PC-9 (cell line): Measurements from ENCODE around the gene SLC25A21. TPM values are rescaled to one million over a fixed set of nuclear protein-coding genes. Genes with fewer than 3 reads are reported as not detected.

ENCODE experiments used
- BruUV-seq: library from RNA; stranded (reverse); fragments of 400-500 nt; replicated peaks from 2 replicates; lab custom pipeline; 2021; lab: Mats Ljungman, UMichigan
- CTCF ChIA-PET: fragments of 300-600 bp; sonication (Branson Sonifier 250); formaldehyde crosslinking; loops from one replicate; lab custom pipeline; 2022; ENCODE audit warnings: antibody characterized with exemption; lab: Charles Lee
- POLR2A ChIA-PET: fragments of 300-600 bp; sonication (Branson Sonifier 250); formaldehyde crosslinking; loops from one replicate; lab custom pipeline; 2022; ENCODE audit warnings: antibody characterized with exemption; ENCODE audit not compliant: unreplicated experiment; lab: Charles Lee
- DNase-seq, 2 experiments: peaks; one replicate each; pipeline versions ENCODE4 v3.0.0 to v3.0.0-alpha.2; 2015 to 2022; ENCODE audit warnings: mixed read lengths in 1 of 2
- H2AFZ ChIP-seq: fragments of 200-600 bp; sonication (generic); 2 replicates; pipeline ENCODE4 v1.8.1; 2017; ENCODE audit warnings: antibody characterized with exemption
- H3F3A ChIP-seq: fragments of 200-600 bp; sonication (generic); 2 replicates; pipeline ENCODE4 v1.8.1; 2017; ENCODE audit warnings: antibody characterized with exemption, mild to moderate bottlenecking, low read depth; ENCODE audit not compliant: insufficient read depth
- H3K27ac ChIP-seq: fragments of 200-600 bp; sonication (generic); 2 replicates; pipeline ENCODE4 v1.6.1; 2016; ENCODE audit warnings: mixed run types
- H3K27me3 ChIP-seq: fragments of 200-600 bp; sonication (generic); 2 replicates; pipeline ENCODE4 v1.6.1; 2016; ENCODE audit warnings: low read depth, mixed run types; ENCODE audit not compliant: insufficient read depth
- H3K36me3 ChIP-seq: fragments of 200-600 bp; sonication (generic); 2 replicates; pipeline ENCODE4 v1.6.1; 2016; ENCODE audit warnings: low read depth, mixed run types
- H3K4me1 ChIP-seq: fragments of 200-600 bp; sonication (generic); replicated peaks from 2 replicates; pipeline ENCODE4 v1.6.1; 2016; ENCODE audit warnings: mixed run types; ENCODE audit not compliant: insufficient read depth
- H3K4me2 ChIP-seq: fragments of 200-600 bp; sonication (generic); 2 replicates; pipeline ENCODE4 v1.6.1; 2017; ENCODE audit warnings: mixed run types
- H3K4me3 ChIP-seq: fragments of 200-600 bp; sonication (generic); 2 replicates; pipeline ENCODE4 v1.6.1; 2016; ENCODE audit warnings: mixed run types
- H3K79me2 ChIP-seq: fragments of 200-600 bp; sonication (generic); 2 replicates; pipeline ENCODE4 v1.6.1; 2017; ENCODE audit warnings: low read depth, mixed run types
- H3K9me2 ChIP-seq: fragments of 200-600 bp; sonication (generic); 2 replicates; pipeline ENCODE4 v1.8.1; 2017; ENCODE audit warnings: mild to moderate bottlenecking; ENCODE audit not compliant: insufficient read depth
- H3K9me3 ChIP-seq: fragments of 200-600 bp; sonication (generic); 2 replicates; pipeline ENCODE4 v1.8.1; 2016; ENCODE audit warnings: low read depth; ENCODE audit not compliant: insufficient read depth
- H4K20me1 ChIP-seq: fragments of 200-600 bp; sonication (generic); 2 replicates; pipeline ENCODE4 v1.8.1; 2017; ENCODE audit not compliant: insufficient read depth
- EZH2 ChIP-seq: fragments of 200-600 bp; sonication (generic); IDR thresholded peaks from 2 replicates; pipeline ENCODE4 v1.8.0; 2017; ENCODE audit warnings: antibody characterized with exemption, low read depth
- intact Hi-C: fragments of 100-400 bp; cut with micrococcal nuclease; formaldehyde crosslinking; loops from one replicate; pipeline ENCODE4 v1.10.0; 2022; ENCODE audit not compliant: unreplicated experiment
- total RNA-seq: library from RNA; stranded (reverse); gene quantifications from 2 replicates; pipeline ENCODE4 v1.2.3, GENCODE V29; 2021
- TF ChIP-seq, protein P1 (sequence below): fragments of 200-600 bp; sonication (generic); conservative IDR thresholded peaks from 2 replicates; pipeline ENCODE4 v1.6.1; 2017; ENCODE audit warnings: mixed run types, antibody characterized with exemption, mild to moderate bottlenecking, moderate library complexity

The SLC25A21 gene
- total RNA-seq, 1 experiment from 2014 or later: 3.2 TPM

DNA sequence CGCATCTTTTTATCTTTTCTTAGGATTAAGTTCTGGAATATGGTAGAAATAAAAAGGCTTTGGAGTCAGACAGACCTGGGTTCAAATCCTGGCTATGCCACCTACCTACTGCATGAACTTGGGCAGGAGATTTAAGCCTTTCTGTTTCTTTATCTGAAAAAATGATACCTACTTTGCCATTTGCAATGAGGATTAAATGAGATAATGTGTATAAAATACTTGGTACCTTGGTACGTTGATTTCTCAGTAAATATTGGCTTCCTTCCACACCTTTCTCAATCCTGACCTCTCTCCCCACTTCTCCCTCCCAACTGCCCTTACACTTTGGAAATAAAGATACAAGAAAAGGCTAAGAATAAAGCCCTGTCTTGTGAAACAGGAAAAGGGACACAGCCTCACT, 338.1 kb downstream of the SLC25A21 start:
- H2AFZ ChIP-seq: no peak overlapping the region
- no peak overlapping the region for H3K27ac ChIP-seq
- no peaks in the 10 kb centered on the region for H3K27me3 ChIP-seq
- BruUV-seq: no TSS peak
- no peak for DNase-seq
- no peaks in the 10 kb centered on the region for H3K9me2 ChIP-seq
- peaks cover 13% of the 10 kb centered on the region; the same call in 1 of the 2 replicates for H3K4me1 ChIP-seq
- no peaks in the 10 kb centered on the region; the same call in 1 of the 2 replicates for H4K20me1 ChIP-seq
- no peaks in the 10 kb centered on the region for H3K36me3 ChIP-seq
- H3K9me3 ChIP-seq: no peaks in the 10 kb centered on the region
- intact Hi-C loops: no loop called here
- no peaks in the 10 kb centered on the region for H3F3A ChIP-seq
- no peaks in the 10 kb centered on the region for H3K79me2 ChIP-seq
- no peak overlapping the region for H3K4me3 ChIP-seq
- ChIA-PET POLR2A (no interaction called here), CTCF (no interaction called here)
- H3K4me2 ChIP-seq: no peak overlapping the region
- TF ChIP-seq, protein P1, sequence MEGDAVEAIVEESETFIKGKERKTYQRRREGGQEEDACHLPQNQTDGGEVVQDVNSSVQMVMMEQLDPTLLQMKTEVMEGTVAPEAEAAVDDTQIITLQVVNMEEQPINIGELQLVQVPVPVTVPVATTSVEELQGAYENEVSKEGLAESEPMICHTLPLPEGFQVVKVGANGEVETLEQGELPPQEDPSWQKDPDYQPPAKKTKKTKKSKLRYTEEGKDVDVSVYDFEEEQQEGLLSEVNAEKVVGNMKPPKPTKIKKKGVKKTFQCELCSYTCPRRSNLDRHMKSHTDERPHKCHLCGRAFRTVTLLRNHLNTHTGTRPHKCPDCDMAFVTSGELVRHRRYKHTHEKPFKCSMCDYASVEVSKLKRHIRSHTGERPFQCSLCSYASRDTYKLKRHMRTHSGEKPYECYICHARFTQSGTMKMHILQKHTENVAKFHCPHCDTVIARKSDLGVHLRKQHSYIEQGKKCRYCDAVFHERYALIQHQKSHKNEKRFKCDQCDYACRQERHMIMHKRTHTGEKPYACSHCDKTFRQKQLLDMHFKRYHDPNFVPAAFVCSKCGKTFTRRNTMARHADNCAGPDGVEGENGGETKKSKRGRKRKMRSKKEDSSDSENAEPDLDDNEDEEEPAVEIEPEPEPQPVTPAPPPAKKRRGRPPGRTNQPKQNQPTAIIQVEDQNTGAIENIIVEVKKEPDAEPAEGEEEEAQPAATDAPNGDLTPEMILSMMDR: no peak
- TF ChIP-seq EZH2: no peak

DNA sequence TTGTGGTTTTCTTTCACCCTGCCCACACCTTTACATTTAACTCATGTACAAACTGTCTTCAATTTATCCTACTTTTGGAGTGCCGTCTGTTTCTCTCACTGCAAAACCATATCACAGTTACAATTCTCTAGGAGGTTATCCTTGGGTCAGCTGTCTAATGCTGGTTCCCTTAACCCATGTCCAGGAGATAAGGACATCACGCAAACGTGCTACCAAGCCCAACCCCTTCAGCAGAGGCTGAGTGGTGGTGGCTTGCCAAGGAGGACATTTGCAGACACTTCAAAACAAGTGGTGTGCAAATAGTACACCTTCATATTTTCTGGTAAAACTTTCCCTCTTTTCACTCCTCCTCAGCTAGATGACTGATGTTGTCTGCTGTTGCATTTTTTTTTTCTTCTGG, 342.9 kb downstream of the SLC25A21 start:
- no TSS peak for BruUV-seq
- POLR2A ChIA-PET: no interaction called here
- intact Hi-C loops: no loop called here

DNA sequence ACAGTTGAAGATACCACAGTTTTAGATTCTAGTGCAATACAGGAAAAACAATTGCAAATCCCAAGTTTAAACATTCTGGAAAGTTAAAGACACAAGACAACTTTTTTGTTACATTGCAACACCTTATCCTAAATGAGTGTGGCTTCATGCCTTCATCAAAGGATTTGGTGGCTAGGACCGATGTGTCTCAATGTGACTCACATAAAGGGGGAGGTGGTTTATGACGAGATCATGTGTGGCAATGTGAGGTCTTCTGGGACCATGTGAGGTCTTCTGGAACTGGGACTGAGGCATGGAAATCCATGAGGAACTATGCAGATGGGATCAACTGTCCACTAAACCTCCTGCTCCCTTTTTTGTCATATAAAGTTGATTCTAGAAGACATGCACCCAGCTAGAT, 344.5 kb downstream of the SLC25A21 start:
- ChIA-PET POLR2A (no interaction called here), CTCF (no interaction called here)
- no peak overlapping the region for H2AFZ ChIP-seq
- no peak overlapping the region for H3K4me2 ChIP-seq
- H3K27me3 ChIP-seq: no peaks in the 10 kb centered on the region
- no TSS peak for BruUV-seq
- H3K9me2 ChIP-seq: no peaks in the 10 kb centered on the region
- no peaks in the 10 kb centered on the region for H3K4me1 ChIP-seq
- H3K79me2 ChIP-seq: no peaks in the 10 kb centered on the region
- TF ChIP-seq, protein P1: no peak
- TF ChIP-seq EZH2: no peak
- DNase-seq: no peak
- no peak overlapping the region for H3K4me3 ChIP-seq
- H4K20me1 ChIP-seq: no peaks in the 10 kb centered on the region
- H3K27ac ChIP-seq: no peak overlapping the region
- no peaks in the 10 kb centered on the region for H3K9me3 ChIP-seq
- intact Hi-C loops: no loop called here
- H3F3A ChIP-seq: no peaks in the 10 kb centered on the region
- H3K36me3 ChIP-seq: no peaks in the 10 kb centered on the region

More for the DNA sequence above, 342.9 kb downstream of the SLC25A21 start:
- H3F3A ChIP-seq: no peaks in the 10 kb centered on the region
- H3K4me2 ChIP-seq: no peak overlapping the region
- H2AFZ ChIP-seq: no peak overlapping the region
- no peak for DNase-seq
- no peaks in the 10 kb centered on the region for H3K36me3 ChIP-seq
- no peaks in the 10 kb centered on the region for H3K9me3 ChIP-seq
- H3K9me2 ChIP-seq: no peaks in the 10 kb centered on the region
- peaks cover 3% of the 10 kb centered on the region; the same call in 1 of the 2 replicates for H3K4me1 ChIP-seq
- H3K27me3 ChIP-seq: no peaks in the 10 kb centered on the region
- CTCF ChIA-PET: no interaction called here
- TF ChIP-seq, protein P1: no peak
- no peaks in the 10 kb centered on the region for H3K79me2 ChIP-seq
- H4K20me1 ChIP-seq: no peaks in the 10 kb centered on the region; the same call in 1 of the 2 replicates
- H3K4me3 ChIP-seq: no peak overlapping the region
- H3K27ac ChIP-seq: no peak overlapping the region
